HUES6 (cell line): Measurements from ENCODE around the gene ORMDL1.
A peak's percentile ranks its signal among the peaks of the same experiment; 100 is the strongest.

Source experiments
- H3K27ac ChIP-seq: 2 replicates; pipeline ENCODE4 v1.7.0; 2013; ENCODE audit warnings: low read depth, mild to moderate bottlenecking, low read length, inconsistent platforms
- H3K27me3 ChIP-seq: 2 replicates; pipeline ENCODE4 v1.6.1; 2013; ENCODE audit warnings: low read length; ENCODE audit not compliant: control insufficient read depth, insufficient read depth
- H3K36me3 ChIP-seq: 2 replicates; pipeline ENCODE4 v1.6.1; 2013; ENCODE audit warnings: low read length; ENCODE audit not compliant: control insufficient read depth, insufficient read depth
- H3K4me1 ChIP-seq: 2 replicates; pipeline ENCODE4 v1.6.1; 2013; ENCODE audit warnings: low read length; ENCODE audit not compliant: control insufficient read depth, insufficient read depth
- H3K4me3 ChIP-seq: 2 replicates; pipeline ENCODE4 v1.5.1; 2013; ENCODE audit warnings: low read depth, low read length
- H3K9ac ChIP-seq: one replicate; pipeline ENCODE4 v1.6.1; 2013; ENCODE audit warnings: mild to moderate bottlenecking, low read length
- H3K9me3 ChIP-seq: 2 replicates; pipeline ENCODE4 v1.6.1; 2013; ENCODE audit warnings: low read depth, low read length; ENCODE audit not compliant: control insufficient read depth, insufficient read depth

The ORMDL1 gene, protein sequence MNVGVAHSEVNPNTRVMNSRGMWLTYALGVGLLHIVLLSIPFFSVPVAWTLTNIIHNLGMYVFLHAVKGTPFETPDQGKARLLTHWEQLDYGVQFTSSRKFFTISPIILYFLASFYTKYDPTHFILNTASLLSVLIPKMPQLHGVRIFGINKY

DNA sequence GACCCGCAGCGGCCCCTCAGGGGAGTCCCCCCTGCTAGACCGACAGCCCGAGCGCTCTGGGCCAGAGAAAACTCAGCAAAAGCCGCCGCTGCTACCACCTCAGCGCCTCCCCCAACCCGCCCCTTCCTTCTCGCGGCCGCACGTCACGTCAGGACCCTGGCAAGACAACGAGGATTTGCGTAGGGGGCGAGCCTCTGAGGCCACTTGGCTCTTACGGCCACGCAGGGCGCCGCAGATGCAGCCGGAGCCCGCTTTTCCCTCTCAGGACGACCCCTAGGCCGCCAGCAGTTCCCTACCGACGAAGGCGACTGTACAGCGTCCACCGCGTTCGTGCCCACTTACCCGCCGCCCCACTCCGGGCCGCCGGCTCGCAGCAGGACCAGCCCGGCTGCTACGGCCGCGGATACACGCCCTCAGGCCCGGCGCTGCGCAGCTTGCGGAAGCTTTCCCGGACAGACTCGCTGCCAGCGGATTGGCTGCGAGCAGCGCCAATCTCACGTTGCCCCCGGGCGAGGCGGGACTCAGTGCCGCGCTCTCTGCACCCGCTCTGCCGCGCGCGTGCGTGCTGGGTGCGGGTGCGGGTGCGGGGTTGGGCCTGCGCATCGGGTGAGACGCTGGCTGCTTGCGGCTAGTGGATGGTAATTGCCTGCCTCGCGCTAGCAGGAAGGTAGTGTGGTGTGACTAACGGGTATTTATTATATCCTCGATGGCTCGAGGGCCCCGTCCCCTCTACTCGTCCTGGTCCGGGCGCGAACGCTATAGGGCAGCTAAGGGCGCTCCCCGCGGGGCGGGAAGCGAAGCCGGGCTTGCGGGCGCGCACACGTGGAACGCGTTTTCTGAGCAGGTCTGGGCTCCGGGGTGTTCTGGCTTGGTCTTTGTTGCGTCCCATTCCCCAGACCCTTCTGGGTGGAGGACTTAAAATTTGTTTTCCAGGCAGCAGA is at the start of gene ORMDL1, which contains the start of gene PMS1:
TSS of gene ORMDL1 (minus strand) at position 413 of the 941 bp plus-strand sequence. CDS start 1,744 bp downstream, outside the sequence.
TSS of gene PMS1 (plus strand) at position 524 of the 941 bp plus-strand sequence. CDS start 7,360 bp downstream, outside the sequence.
- H3K4me1 ChIP-seq, result peaks cover 7% of the 10 kb centered on the region; the same call in 1 of the 2 replicates
- H3K27ac ChIP-seq, result peak within 1 kb of the TSS; percentile 88
- H3K9me3 ChIP-seq, result no peaks in the 10 kb centered on the region
- no peaks in the 10 kb centered on the region for H3K27me3 ChIP-seq
- H3K4me3 ChIP-seq, result peak within 1 kb of the TSS; percentile 91
- H3K36me3 ChIP-seq, result peaks cover 41% of the 10 kb centered on the region
- peak within 1 kb of the TSS; percentile 89 for H3K9ac ChIP-seq

DNA sequence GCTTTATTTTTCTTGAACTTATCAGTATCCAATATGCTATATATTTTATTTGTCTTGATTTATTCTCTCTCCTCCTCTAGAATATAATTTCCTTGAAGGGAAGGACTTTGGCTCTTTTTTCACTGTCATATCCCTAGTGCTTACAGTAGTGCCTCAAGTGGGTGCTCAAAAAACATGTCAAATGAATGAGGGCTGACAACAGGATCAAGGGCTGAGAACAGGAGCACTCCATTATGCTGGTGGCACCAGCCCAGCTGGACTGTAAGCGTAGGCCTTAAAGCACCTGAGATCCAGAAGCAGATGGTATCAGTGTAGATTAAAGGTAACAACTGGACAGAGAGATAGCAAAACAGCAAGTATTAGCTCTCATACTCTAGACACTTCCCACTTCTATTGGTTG is 46.4 kb upstream of the ORMDL1 start:
- H3K9ac ChIP-seq, result no peak overlapping the region
- no peaks in the 10 kb centered on the region for H3K9me3 ChIP-seq
- H3K4me3 ChIP-seq, result no peak overlapping the region
- 0 out of 2 replicates have a peak, but pooled peaks cover 3% of the 10 kb centered on the region for H3K4me1 ChIP-seq
- H3K27ac ChIP-seq, result no peak overlapping the region
- no peaks in the 10 kb centered on the region for H3K27me3 ChIP-seq
- peaks cover 11% of the 10 kb centered on the region for H3K36me3 ChIP-seq

DNA sequence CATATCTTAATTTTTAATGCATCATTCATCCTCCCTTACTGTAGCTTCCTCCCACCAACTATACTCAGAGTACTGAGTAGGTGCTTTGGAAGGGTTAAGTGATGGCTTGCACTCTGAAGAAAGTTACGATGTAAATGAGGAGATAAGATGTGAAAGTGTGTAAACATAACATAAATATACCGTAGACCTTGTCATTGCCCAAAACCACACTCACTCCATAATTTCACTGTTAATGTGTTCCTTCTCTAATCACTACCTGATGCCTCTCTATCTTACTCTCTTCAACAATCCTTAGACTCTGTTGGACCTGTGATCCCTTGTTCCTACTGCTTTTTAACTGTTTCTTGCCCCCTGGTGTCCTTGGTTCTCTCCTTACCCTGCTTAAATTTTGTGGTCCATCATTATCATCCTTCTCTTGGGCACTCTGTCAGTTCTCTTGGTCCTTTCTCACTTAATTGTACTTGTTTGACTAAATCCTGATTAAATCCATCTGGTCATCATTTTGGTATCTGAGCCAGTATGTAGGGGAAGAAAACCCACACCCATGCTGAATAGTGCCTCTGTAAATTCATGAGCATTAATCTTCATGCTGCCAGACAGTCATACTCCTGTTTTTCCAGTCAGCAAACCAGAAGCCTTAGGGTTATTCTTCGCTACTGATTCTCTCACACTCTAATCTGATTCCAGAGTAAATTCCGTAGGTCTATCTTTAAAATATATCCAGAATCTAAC is 45.1 kb upstream of the ORMDL1 start:
- no peak overlapping the region for H3K4me3 ChIP-seq
- no peak overlapping the region for H3K9ac ChIP-seq
- peaks cover 10% of the 10 kb centered on the region for H3K36me3 ChIP-seq
- H3K27ac ChIP-seq, result no peak overlapping the region
- no peaks in the 10 kb centered on the region for H3K9me3 ChIP-seq
- 0 out of 2 replicates have a peak, but pooled peaks cover 3% of the 10 kb centered on the region for H3K4me1 ChIP-seq
- H3K27me3 ChIP-seq, result no peaks in the 10 kb centered on the region

DNA sequence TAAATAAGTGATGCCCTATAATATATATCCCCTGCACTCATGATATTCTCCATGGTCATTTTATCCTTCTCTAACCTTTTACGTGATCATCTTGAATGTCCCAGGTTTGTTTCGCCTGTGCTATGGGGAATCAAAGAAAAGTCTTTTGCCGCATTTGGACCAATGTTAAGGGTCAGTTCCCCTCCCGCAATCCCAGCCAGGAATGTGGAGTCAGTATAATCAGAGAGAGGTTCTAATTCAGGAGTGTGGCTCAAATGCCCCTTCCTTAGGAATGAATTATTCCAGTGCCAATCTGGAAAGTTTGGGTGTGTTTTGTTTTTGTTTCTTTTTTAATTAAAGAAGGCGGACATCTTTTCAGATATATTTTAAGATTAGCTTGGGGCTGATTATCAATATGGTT is 41.9 kb upstream of the ORMDL1 start:
- Histone ChIP-seq H3K9me3 (no peaks in the 10 kb centered on the region), H3K27ac (no peak overlapping the region), H3K27me3 (no peaks in the 10 kb centered on the region), H3K4me3 (no peak overlapping the region), H3K4me1 (0 out of 2 replicates have a peak, but pooled peaks cover 3% of the 10 kb centered on the region), H3K9ac (no peak overlapping the region), H3K36me3 (peaks cover 4% of the 10 kb centered on the region)

DNA sequence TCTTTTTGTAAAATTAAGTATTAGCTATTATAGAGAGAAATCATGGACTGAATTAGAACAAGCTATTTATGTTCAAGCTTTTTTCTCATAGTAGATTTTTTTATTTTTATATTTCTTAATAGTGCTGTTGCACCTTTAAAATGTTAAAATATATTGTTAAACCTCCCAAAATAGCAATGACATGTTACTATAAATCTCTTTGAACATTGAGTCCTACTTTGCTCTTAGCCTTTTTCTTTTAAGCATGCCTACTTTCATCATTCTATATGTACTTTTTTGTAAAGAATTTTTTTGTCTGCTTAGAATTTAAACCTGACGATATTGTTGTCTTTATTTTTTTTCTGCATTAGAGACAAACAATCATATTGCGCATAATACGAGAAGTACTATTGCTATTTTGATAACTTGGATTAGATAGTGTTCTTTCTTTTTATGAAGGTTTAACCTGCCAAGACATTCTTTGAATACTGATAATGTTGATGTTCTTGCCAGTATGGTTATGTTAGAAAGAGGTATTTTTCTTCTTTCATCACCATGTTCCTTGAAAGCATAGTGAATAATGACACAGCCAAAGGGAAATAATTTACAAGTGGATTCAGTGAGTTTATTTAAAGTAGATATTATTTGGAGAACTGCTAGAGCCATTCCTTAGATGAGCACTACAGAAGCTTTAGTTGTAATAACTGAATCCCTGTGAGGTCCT is 40.7 kb upstream of the ORMDL1 start:
- Histone ChIP-seq H3K27me3 (no peaks in the 10 kb centered on the region), H3K4me3 (no peak overlapping the region), H3K27ac (no peak overlapping the region), H3K9me3 (no peaks in the 10 kb centered on the region), H3K4me1 (0 out of 2 replicates have a peak, but pooled peaks cover 3% of the 10 kb centered on the region), H3K9ac (no peak overlapping the region), H3K36me3 (peaks cover 5% of the 10 kb centered on the region)

DNA sequence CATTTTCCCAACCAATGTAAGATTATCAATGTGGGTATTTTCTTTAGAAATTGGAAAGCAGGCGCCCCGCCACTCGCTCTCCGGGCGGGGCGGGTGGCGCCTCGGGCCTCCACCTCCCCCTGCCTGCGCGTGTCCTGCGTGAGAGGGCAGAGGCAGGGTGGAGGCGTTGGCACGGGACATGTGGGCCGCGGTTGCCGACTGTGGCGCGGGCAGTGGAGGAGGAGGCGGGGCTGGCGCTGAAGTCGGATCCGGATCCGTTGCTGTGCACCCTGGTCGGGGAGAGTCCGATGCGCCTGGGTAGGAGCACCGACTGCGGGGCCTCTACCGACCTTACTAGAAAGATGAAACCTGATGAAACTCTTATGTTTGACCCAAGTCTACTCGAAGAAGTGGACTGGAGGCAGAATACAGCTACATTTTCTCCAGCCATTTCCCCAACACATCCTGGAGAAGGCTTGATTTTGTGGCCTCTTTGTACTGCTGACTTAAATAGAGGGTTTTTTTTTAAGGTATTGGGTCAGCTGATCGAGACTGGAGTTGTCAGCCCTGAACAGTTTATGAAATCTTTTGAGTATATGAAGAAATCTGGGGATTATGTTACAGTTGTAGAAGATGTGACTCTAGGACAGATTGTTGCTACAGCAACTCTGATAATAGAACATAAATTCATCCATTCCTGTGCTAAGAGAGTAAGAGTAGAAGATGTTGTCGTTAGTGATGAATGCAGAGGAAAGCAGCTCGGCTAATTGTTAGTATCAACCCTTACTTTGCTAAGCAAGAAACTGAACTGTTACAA is 38.0 kb upstream of the ORMDL1 start:
- Histone ChIP-seq H3K4me3 (no peak overlapping the region), H3K36me3 (peaks cover 30% of the 10 kb centered on the region), H3K9me3 (no peaks in the 10 kb centered on the region), H3K27ac (no peak overlapping the region), H3K9ac (no peak overlapping the region), H3K4me1 (no peaks in the 10 kb centered on the region), H3K27me3 (no peaks in the 10 kb centered on the region)

DNA sequence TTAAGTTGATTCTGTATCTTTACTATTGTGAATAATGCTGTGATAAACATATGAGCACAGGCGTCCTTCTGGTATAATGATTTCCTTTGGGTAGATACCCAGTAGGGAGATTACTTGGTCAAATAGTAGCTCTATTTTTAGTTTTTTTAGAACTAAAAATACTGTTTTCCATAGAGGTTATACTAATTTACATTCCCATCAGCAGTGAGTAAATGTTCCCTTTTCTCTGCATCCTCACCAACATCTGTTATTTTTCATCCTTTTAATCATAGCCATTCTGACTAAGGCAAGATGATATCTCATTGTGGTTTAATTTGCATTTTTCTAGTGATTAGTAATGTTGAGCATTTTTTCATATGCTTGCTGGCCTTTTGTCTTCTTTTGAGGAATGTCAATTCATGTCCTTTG is 35.2 kb upstream of the ORMDL1 start:
- H3K4me1 ChIP-seq, result no peaks in the 10 kb centered on the region
- H3K9me3 ChIP-seq, result no peaks in the 10 kb centered on the region
- H3K36me3 ChIP-seq, result peaks cover 43% of the 10 kb centered on the region
- H3K27ac ChIP-seq, result no peak overlapping the region
- H3K9ac ChIP-seq, result no peak overlapping the region
- no peak overlapping the region for H3K4me3 ChIP-seq
- H3K27me3 ChIP-seq, result no peaks in the 10 kb centered on the region

DNA sequence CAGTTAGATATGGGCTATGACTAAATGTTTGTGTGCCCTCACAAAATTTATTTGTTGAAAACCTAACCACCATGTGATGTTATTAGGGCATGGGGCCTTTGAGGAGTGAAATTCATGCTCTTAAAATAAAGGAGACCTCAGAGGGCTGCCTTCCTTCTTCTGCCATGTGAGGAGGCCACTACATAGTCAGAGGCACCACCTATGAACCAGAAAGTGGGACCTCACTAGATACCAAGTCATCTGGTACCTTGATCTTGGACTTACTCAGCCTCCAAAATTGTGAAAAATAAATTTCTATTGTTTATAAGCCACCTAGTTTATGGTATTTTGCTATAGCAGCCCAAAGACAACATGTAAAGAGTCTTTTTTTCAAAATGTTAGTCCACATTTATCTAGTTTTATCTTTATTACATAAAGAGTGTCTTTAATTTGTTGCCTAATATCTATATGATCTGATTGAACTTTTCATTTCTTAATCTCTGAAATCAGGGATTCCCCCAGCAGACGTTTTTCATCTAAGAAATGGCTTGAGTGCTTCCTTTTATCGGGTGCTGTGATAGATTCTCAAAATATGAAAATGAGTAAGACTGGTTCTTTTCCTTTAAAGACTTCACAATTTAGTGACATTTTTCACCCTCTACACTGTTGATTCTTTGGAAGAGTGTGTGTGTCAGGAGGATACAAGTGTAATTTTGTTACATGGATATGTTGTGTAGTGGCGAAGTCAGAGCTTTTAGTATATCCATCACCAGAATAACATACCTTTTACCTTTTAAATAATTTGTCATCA is 34.3 kb upstream of the ORMDL1 start:
- H3K4me1 ChIP-seq, result no peaks in the 10 kb centered on the region
- no peak overlapping the region for H3K27ac ChIP-seq
- H3K9me3 ChIP-seq, result no peaks in the 10 kb centered on the region
- H3K36me3 ChIP-seq, result peaks cover 46% of the 10 kb centered on the region
- H3K27me3 ChIP-seq, result no peaks in the 10 kb centered on the region
- H3K9ac ChIP-seq, result no peak overlapping the region
- no peak overlapping the region for H3K4me3 ChIP-seq

DNA sequence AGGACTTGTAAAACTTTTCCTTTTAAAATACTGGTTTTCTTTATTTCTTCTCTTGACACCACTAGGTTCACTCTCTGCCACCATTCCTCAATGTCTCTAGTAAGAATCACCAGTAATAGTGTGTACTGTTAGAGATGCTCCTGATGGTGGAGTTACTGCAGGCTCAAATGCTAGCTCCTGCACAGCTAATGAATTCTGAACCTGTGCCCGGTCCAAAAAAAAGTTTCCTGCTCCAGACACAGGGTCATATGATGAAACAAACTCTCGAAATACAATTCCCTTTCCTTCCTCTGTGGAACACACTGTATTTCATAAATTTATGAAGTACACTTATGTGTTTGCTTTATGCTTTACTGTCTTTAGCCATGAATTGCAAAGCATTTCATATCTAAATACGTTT is 19.3 kb upstream of the ORMDL1 start:
- Histone ChIP-seq H3K9me3 (no peaks in the 10 kb centered on the region), H3K27ac (no peak overlapping the region), H3K9ac (no peak overlapping the region), H3K4me1 (no peaks in the 10 kb centered on the region), H3K36me3 (peaks cover 66% of the 10 kb centered on the region), H3K27me3 (no peaks in the 10 kb centered on the region), H3K4me3 (no peak overlapping the region)
